Measurements from ENCODE around the gene TSHZ1.

DNA sequence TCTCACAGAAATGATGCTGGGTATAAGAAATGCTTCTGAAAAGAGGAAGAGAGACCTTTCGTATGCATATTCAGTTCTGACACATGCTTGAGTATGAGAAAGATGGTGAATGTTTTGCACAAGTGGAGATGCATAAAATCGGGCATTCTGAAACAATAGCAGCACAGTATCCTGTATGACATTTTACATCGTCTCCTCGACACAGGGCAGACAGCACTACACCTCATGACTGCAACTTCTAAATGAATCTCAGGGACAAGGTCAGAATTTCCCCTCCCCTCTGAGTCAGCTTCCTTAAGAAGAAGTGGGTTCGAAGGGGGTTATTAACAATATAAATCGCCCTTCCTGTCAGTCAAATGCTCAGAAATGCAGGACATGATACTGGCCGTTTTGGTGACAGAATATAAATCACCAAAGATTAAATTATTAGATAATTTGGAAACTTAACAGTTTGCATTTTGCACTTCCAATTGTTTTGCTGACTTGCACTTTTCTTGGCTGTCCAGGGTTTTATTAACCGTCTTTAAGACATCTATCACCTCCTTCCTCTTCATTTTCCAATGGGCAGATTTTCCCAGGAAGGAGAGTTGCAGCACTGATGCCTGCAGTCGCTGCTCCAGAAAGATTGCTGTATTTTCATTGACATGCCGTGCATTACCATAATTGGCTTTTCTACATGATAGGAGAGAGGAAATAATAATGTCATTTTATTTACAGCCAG is 57.2 kb downstream of the TSHZ1 start:
- TF ChIP-seq, protein P1, sequence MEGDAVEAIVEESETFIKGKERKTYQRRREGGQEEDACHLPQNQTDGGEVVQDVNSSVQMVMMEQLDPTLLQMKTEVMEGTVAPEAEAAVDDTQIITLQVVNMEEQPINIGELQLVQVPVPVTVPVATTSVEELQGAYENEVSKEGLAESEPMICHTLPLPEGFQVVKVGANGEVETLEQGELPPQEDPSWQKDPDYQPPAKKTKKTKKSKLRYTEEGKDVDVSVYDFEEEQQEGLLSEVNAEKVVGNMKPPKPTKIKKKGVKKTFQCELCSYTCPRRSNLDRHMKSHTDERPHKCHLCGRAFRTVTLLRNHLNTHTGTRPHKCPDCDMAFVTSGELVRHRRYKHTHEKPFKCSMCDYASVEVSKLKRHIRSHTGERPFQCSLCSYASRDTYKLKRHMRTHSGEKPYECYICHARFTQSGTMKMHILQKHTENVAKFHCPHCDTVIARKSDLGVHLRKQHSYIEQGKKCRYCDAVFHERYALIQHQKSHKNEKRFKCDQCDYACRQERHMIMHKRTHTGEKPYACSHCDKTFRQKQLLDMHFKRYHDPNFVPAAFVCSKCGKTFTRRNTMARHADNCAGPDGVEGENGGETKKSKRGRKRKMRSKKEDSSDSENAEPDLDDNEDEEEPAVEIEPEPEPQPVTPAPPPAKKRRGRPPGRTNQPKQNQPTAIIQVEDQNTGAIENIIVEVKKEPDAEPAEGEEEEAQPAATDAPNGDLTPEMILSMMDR (conservative IDR thresholded peaks at IDR 0.05; ENCODE audit: low read depth in 2 of 2): no peak
- TF ChIP-seq EZH2 (IDR thresholded peaks at IDR 0.05; ENCODE audit: low read depth, unreplicated experiment) (no peak), POLR2AphosphoS5 (IDR thresholded peaks at IDR 0.05; ENCODE audit: low read depth) (no peak), EZH2phosphoT487 (IDR thresholded peaks at IDR 0.05; ENCODE audit: unreplicated experiment) (no peak)
- TF ChIP-seq, protein P2, sequence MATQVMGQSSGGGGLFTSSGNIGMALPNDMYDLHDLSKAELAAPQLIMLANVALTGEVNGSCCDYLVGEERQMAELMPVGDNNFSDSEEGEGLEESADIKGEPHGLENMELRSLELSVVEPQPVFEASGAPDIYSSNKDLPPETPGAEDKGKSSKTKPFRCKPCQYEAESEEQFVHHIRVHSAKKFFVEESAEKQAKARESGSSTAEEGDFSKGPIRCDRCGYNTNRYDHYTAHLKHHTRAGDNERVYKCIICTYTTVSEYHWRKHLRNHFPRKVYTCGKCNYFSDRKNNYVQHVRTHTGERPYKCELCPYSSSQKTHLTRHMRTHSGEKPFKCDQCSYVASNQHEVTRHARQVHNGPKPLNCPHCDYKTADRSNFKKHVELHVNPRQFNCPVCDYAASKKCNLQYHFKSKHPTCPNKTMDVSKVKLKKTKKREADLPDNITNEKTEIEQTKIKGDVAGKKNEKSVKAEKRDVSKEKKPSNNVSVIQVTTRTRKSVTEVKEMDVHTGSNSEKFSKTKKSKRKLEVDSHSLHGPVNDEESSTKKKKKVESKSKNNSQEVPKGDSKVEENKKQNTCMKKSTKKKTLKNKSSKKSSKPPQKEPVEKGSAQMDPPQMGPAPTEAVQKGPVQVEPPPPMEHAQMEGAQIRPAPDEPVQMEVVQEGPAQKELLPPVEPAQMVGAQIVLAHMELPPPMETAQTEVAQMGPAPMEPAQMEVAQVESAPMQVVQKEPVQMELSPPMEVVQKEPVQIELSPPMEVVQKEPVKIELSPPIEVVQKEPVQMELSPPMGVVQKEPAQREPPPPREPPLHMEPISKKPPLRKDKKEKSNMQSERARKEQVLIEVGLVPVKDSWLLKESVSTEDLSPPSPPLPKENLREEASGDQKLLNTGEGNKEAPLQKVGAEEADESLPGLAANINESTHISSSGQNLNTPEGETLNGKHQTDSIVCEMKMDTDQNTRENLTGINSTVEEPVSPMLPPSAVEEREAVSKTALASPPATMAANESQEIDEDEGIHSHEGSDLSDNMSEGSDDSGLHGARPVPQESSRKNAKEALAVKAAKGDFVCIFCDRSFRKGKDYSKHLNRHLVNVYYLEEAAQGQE (IDR thresholded peaks at IDR 0.05; ENCODE audit: unreplicated experiment): no peak
- TF ChIP-seq, protein P3, sequence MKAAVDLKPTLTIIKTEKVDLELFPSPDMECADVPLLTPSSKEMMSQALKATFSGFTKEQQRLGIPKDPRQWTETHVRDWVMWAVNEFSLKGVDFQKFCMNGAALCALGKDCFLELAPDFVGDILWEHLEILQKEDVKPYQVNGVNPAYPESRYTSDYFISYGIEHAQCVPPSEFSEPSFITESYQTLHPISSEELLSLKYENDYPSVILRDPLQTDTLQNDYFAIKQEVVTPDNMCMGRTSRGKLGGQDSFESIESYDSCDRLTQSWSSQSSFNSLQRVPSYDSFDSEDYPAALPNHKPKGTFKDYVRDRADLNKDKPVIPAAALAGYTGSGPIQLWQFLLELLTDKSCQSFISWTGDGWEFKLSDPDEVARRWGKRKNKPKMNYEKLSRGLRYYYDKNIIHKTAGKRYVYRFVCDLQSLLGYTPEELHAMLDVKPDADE (IDR thresholded peaks at IDR 0.05): no peak

Measured in GM23338 (cell line).